A673 (cell line): ENCODE results near the gene HSD11B1. TPM values are rescaled to one million over a fixed set of nuclear protein-coding genes. Genes with fewer than 3 reads are reported as not detected.

Experiments used
- BruUV-seq: library from RNA; stranded (reverse); fragments of 400-500 nt; replicated peaks from 2 replicates; lab custom pipeline; 2021; lab: Mats Ljungman, UMichigan
- CTCF ChIA-PET: fragments of 300-600 bp; sonication (Branson Sonifier 250); formaldehyde crosslinking; loops from one replicate; lab custom pipeline; 2022; ENCODE audit warnings: antibody characterized with exemption; lab: Charles Lee
- POLR2A ChIA-PET: fragments of 300-600 bp; sonication (Branson Sonifier 250); formaldehyde crosslinking; loops from one replicate; lab custom pipeline; 2022; ENCODE audit warnings: antibody characterized with exemption; ENCODE audit not compliant: low non-redundant PET; lab: Charles Lee
- DNase-seq: peaks from one replicate; pipeline ENCODE4 v3.0.0-alpha.2; 2015; ENCODE audit warnings: low spot score
- H3K27ac ChIP-seq: fragments of 200-600 bp; sonication (generic); 2 replicates; pipeline ENCODE4 v1.5.1; 2016; ENCODE audit warnings: mixed run types, low read depth, mild to moderate bottlenecking, mixed read lengths, antibody characterized with exemption, low read length; ENCODE audit not compliant: poor library complexity, severe bottlenecking
- H3K27me3 ChIP-seq: fragments of 200-600 bp; sonication (generic); replicated peaks from 2 replicates; pipeline ENCODE4 v1.6.1; 2017; ENCODE audit warnings: mixed run types, low read depth, mild to moderate bottlenecking, mixed read lengths, antibody characterized with exemption, low read length; ENCODE audit not compliant: insufficient read depth, poor library complexity
- H3K36me3 ChIP-seq: fragments of 200-600 bp; sonication (generic); 2 replicates; pipeline ENCODE4 v1.6.1; 2016; ENCODE audit warnings: mixed run types, mild to moderate bottlenecking, mixed read lengths, antibody characterized with exemption, low read length; ENCODE audit not compliant: insufficient read depth, poor library complexity, severe bottlenecking
- H3K4me1 ChIP-seq: fragments of 200-600 bp; sonication (generic); 2 replicates; pipeline ENCODE4 v1.6.1; 2017; ENCODE audit warnings: mixed run types, mild to moderate bottlenecking, mixed read lengths, antibody characterized with exemption, low read length; ENCODE audit not compliant: insufficient read depth, poor library complexity, severe bottlenecking
- H3K4me3 ChIP-seq: fragments of 200-600 bp; sonication (generic); 2 replicates; pipeline ENCODE4 v1.5.1; 2016; ENCODE audit warnings: low read depth, mixed run types, mild to moderate bottlenecking, mixed read lengths, low read length; ENCODE audit not compliant: poor library complexity, severe bottlenecking
- H3K9me3 ChIP-seq: fragments of 200-600 bp; sonication (generic); 2 replicates; pipeline ENCODE4 v1.6.1; 2016; ENCODE audit warnings: mixed run types, low read depth, mild to moderate bottlenecking, mixed read lengths, antibody characterized with exemption, low read length; ENCODE audit not compliant: poor library complexity, severe bottlenecking
- EZH2 ChIP-seq: fragments of 200-600 bp; sonication (generic); IDR thresholded peaks from 2 replicates; pipeline ENCODE4 v1.6.1; 2017; ENCODE audit warnings: borderline replicate concordance, low read depth, mild to moderate bottlenecking, mixed read lengths, antibody characterized with exemption, low read length; ENCODE audit not compliant: poor library complexity, severe bottlenecking
- intact Hi-C: fragments of 100-400 bp; cut with micrococcal nuclease; formaldehyde crosslinking; loops from one replicate; pipeline ENCODE4 v1.10.0; 2022; ENCODE audit not compliant: unreplicated experiment
- total RNA-seq: library from RNA; stranded (reverse); gene quantifications from 2 replicates; pipeline ENCODE4 v1.2.3, GENCODE V29; 2021
- TF ChIP-seq, protein P1 (sequence below): fragments of 300-800, 200-600 bp; sonication (generic); conservative IDR thresholded peaks from 2 replicates; pipeline ENCODE4 v1.5.1; 2017; ENCODE audit warnings: low read depth, mild to moderate bottlenecking, antibody characterized with exemption, low read length, moderate library complexity, mixed read lengths

The HSD11B1 gene
- total RNA-seq, 1 experiment from 2014 or later = not detected

- Histone ChIP-seq H3K4me1 (no peaks in the 10 kb centered on the region), H3K36me3 (no peaks in the 10 kb centered on the region), H3K27ac (no peak overlapping the region), H3K4me3 (no peak overlapping the region), H3K9me3 (no peaks in the 10 kb centered on the region), H3K27me3 (no peaks in the 10 kb centered on the region)
- BruUV-seq = no TSS peak
- POLR2A ChIA-PET = no interaction called here
- intact Hi-C loops = no loop called here
- DNase-seq = no peak
- CTCF ChIA-PET = no interaction called here
- TF ChIP-seq, protein P1, sequence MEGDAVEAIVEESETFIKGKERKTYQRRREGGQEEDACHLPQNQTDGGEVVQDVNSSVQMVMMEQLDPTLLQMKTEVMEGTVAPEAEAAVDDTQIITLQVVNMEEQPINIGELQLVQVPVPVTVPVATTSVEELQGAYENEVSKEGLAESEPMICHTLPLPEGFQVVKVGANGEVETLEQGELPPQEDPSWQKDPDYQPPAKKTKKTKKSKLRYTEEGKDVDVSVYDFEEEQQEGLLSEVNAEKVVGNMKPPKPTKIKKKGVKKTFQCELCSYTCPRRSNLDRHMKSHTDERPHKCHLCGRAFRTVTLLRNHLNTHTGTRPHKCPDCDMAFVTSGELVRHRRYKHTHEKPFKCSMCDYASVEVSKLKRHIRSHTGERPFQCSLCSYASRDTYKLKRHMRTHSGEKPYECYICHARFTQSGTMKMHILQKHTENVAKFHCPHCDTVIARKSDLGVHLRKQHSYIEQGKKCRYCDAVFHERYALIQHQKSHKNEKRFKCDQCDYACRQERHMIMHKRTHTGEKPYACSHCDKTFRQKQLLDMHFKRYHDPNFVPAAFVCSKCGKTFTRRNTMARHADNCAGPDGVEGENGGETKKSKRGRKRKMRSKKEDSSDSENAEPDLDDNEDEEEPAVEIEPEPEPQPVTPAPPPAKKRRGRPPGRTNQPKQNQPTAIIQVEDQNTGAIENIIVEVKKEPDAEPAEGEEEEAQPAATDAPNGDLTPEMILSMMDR = no peak
- TF ChIP-seq EZH2 = no peak
Observed at GRCh38 chr1:209710093-209710492, 5.4 kb downstream of the HSD11B1 start.

- BruUV-seq = no TSS peak
- TF ChIP-seq EZH2 = no peak
- Histone ChIP-seq H3K4me3 (no peak overlapping the region), H3K36me3 (no peaks in the 10 kb centered on the region), H3K27ac (no peak overlapping the region), H3K9me3 (no peaks in the 10 kb centered on the region), H3K4me1 (no peaks in the 10 kb centered on the region), H3K27me3 (no peaks in the 10 kb centered on the region)
- no peak for DNase-seq
- intact Hi-C loops = no loop called here
- ChIA-PET POLR2A (no interaction called here), CTCF (no interaction called here)
Observed at GRCh38 chr1:209710847-209711246, 6.2 kb downstream of the HSD11B1 start.

DNA sequence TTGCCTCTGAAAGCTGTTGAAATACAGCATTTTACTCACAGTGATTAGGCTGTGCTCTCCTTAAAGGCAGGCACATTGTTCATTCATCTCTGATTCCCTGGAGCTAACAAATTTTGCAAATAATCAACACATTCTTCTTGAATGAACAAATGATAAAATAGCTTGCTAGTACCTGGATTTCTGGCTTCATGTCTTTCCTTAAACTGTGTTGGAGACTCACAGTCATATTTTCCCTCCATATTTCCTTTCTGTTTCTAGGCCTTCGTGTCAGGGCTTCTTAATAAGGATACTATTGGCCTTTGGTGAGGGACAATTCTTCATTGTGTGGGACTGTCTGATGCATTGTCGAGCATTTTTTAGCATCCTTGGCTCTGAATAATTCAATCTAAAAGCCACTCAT is 9.7 kb downstream of the HSD11B1 start:
- Histone ChIP-seq H3K9me3 (no peaks in the 10 kb centered on the region), H3K4me3 (no peak overlapping the region), H3K36me3 (no peaks in the 10 kb centered on the region), H3K27me3 (no peaks in the 10 kb centered on the region), H3K4me1 (no peaks in the 10 kb centered on the region), H3K27ac (no peak overlapping the region)
- TF ChIP-seq, protein P1 = no peak
- no peak for TF ChIP-seq EZH2
- CTCF ChIA-PET = no interaction called here
- POLR2A ChIA-PET = no interaction called here
- BruUV-seq = no TSS peak
- DNase-seq = no peak
- intact Hi-C loops = no loop called here

DNA sequence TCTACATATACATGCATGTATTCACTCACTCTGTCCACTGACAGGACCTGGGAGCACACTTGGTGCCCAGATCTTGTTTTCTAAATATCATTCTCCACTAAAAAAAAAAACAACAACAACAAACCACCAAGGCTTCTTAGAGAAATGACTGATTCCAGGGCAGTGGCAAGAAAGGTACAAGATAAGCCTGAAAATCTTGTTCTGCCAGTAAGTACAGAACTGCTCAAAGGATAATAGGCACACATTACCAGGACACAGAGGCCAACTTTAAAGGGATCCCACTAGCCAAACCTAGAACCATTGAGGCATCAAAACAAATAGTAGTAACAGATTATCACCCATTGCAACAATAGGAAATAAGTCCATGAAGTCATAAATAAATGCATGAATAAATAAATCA is 10.7 kb downstream of the HSD11B1 start:
- Histone ChIP-seq H3K4me1 (no peaks in the 10 kb centered on the region), H3K27ac (no peak overlapping the region), H3K36me3 (no peaks in the 10 kb centered on the region), H3K4me3 (no peak overlapping the region), H3K9me3 (no peaks in the 10 kb centered on the region), H3K27me3 (no peaks in the 10 kb centered on the region)
- ChIA-PET CTCF (no interaction called here), POLR2A (no interaction called here)
- intact Hi-C loops = no loop called here
- no TSS peak for BruUV-seq
- DNase-seq = no peak
- TF ChIP-seq, protein P1 = no peak
- TF ChIP-seq EZH2 = no peak
